HL-60 (cell line): ENCODE data around the gene RAD9A.

Experiments used
- POLR2AphosphoS5 ChIP-seq: IDR thresholded peaks from 2 replicates; pipeline ENCODE4 v1.6.1; 2012; ENCODE audit warnings: low read depth
- SPI1 ChIP-seq: IDR thresholded peaks from 2 replicates; pipeline ENCODE4 v1.6.1; 2012; ENCODE audit warnings: low read depth, mild to moderate bottlenecking, borderline replicate concordance
- TF ChIP-seq, protein P1 (sequence below): IDR thresholded peaks from one replicate; pipeline ENCODE4 v1.5.1; 2011; ENCODE audit warnings: low read length, control low read depth, inconsistent platforms; ENCODE audit not compliant: insufficient read depth
- TF ChIP-seq, protein P2 (sequence below): IDR thresholded peaks from 2 replicates; pipeline ENCODE4 v1.6.1; 2012; ENCODE audit warnings: low read depth; ENCODE audit not compliant: insufficient replicate concordance

DNA sequence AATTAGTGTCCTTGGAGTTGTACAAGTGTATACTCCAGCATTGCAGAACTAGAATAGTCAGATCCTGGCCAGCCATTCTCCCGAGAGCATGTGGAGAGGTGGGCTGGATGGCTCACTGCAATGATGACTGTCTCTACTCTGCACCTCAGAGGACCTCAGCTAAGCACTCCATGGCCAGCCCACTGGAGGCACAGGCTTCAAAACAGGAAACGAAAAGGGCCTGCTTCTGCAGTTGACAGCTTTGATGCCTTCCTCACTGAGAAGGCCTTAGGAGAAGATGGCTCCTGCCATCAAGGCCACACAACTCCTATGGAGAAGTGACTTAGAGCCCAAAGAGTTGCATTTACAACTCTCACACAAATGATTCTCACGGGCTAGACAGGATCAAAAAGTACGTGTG lies 47.5 kb upstream of the RAD9A start:
- TF ChIP-seq, protein P1, sequence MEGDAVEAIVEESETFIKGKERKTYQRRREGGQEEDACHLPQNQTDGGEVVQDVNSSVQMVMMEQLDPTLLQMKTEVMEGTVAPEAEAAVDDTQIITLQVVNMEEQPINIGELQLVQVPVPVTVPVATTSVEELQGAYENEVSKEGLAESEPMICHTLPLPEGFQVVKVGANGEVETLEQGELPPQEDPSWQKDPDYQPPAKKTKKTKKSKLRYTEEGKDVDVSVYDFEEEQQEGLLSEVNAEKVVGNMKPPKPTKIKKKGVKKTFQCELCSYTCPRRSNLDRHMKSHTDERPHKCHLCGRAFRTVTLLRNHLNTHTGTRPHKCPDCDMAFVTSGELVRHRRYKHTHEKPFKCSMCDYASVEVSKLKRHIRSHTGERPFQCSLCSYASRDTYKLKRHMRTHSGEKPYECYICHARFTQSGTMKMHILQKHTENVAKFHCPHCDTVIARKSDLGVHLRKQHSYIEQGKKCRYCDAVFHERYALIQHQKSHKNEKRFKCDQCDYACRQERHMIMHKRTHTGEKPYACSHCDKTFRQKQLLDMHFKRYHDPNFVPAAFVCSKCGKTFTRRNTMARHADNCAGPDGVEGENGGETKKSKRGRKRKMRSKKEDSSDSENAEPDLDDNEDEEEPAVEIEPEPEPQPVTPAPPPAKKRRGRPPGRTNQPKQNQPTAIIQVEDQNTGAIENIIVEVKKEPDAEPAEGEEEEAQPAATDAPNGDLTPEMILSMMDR = no peak
- TF ChIP-seq POLR2AphosphoS5 = no peak
- TF ChIP-seq, protein P2, sequence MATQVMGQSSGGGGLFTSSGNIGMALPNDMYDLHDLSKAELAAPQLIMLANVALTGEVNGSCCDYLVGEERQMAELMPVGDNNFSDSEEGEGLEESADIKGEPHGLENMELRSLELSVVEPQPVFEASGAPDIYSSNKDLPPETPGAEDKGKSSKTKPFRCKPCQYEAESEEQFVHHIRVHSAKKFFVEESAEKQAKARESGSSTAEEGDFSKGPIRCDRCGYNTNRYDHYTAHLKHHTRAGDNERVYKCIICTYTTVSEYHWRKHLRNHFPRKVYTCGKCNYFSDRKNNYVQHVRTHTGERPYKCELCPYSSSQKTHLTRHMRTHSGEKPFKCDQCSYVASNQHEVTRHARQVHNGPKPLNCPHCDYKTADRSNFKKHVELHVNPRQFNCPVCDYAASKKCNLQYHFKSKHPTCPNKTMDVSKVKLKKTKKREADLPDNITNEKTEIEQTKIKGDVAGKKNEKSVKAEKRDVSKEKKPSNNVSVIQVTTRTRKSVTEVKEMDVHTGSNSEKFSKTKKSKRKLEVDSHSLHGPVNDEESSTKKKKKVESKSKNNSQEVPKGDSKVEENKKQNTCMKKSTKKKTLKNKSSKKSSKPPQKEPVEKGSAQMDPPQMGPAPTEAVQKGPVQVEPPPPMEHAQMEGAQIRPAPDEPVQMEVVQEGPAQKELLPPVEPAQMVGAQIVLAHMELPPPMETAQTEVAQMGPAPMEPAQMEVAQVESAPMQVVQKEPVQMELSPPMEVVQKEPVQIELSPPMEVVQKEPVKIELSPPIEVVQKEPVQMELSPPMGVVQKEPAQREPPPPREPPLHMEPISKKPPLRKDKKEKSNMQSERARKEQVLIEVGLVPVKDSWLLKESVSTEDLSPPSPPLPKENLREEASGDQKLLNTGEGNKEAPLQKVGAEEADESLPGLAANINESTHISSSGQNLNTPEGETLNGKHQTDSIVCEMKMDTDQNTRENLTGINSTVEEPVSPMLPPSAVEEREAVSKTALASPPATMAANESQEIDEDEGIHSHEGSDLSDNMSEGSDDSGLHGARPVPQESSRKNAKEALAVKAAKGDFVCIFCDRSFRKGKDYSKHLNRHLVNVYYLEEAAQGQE = no peak
- no peak for TF ChIP-seq SPI1
